Neural cell (in vitro differentiated cells): Measurements from ENCODE around the gene SMCO2. TPM values are rescaled to one million over a fixed set of nuclear protein-coding genes. Genes with fewer than 3 reads are reported as not detected.

Experiments
- H2AFZ ChIP-seq: fragments of 200-600, 300-800 bp; sonication (generic), shearing (Covaris generic); 2 replicates; pipeline ENCODE4 v1.6.0; 2014; ENCODE audit warnings: low read depth, mild to moderate bottlenecking, antibody characterized with exemption, low read length, moderate library complexity
- H3F3A ChIP-seq: fragments of 200-600 bp; shearing (Covaris generic); 2 replicates; pipeline ENCODE4 v1.6.1; 2016; ENCODE audit warnings: mild to moderate bottlenecking, moderate library complexity, mixed read lengths, antibody characterized with exemption, low read length; ENCODE audit not compliant: insufficient read depth, poor library complexity, severe bottlenecking
- H3K27ac ChIP-seq: fragments of 200-600, 300-800 bp; sonication (generic), shearing (Covaris generic); 2 replicates; pipeline ENCODE4 v1.5.1; 2014; ENCODE audit warnings: mild to moderate bottlenecking, low read length, moderate library complexity
- H3K27me3 ChIP-seq: fragments of 300-800, 200-600 bp; sonication (generic), shearing (Covaris generic); 2 replicates; pipeline ENCODE4 v1.6.0; 2014; ENCODE audit warnings: mild to moderate bottlenecking, low read depth, low read length, moderate library complexity; ENCODE audit not compliant: insufficient read depth
- H3K36me3 ChIP-seq: fragments of 300-800, 200-600 bp; sonication (generic), shearing (Covaris generic); 2 replicates; pipeline ENCODE4 v1.5.1; 2014; ENCODE audit warnings: mild to moderate bottlenecking, antibody characterized with exemption, low read length, moderate library complexity; ENCODE audit not compliant: insufficient read depth
- H3K4me2 ChIP-seq: fragments of 300-800, 200-600 bp; sonication (generic), shearing (Covaris generic); 2 replicates; pipeline ENCODE4 v1.6.0; 2014; ENCODE audit warnings: mild to moderate bottlenecking, low read length
- H3K4me3 ChIP-seq: fragments of 300-800, 200-600 bp; sonication (generic), shearing (Covaris generic); 2 replicates; pipeline ENCODE4 v1.5.1; 2014; ENCODE audit warnings: mild to moderate bottlenecking, low read length, moderate library complexity
- H3K79me2 ChIP-seq: fragments of 200-600 bp; shearing (Covaris generic); replicated peaks from 2 replicates; pipeline ENCODE4 v1.6.0; 2014; ENCODE audit warnings: mild to moderate bottlenecking, low read length, moderate library complexity; ENCODE audit not compliant: insufficient read depth
- H3K9ac ChIP-seq: fragments of 300-800, 200-600 bp; sonication (generic), shearing (Covaris generic); 2 replicates; pipeline ENCODE4 v1.6.1; 2016; ENCODE audit warnings: mild to moderate bottlenecking, low read length, mixed read lengths
- H3K9me2 ChIP-seq: fragments of 200-600 bp; shearing (Covaris generic); 2 replicates; pipeline ENCODE4 v1.6.1; 2016; ENCODE audit warnings: mild to moderate bottlenecking, low read length, mixed read lengths; ENCODE audit not compliant: insufficient read depth
- H3K9me3 ChIP-seq: fragments of 200-600, 300-800 bp; sonication (generic), shearing (Covaris generic); 2 replicates; pipeline ENCODE4 v1.6.1; 2016; ENCODE audit warnings: mild to moderate bottlenecking, mixed run types, low read length, moderate library complexity, mixed read lengths
- H4K20me1 ChIP-seq: fragments of 200-600 bp; shearing (Covaris generic); 2 replicates; pipeline ENCODE4 v1.6.1; 2016; ENCODE audit warnings: mild to moderate bottlenecking, mixed run types; ENCODE audit not compliant: insufficient read depth
- EP300 ChIP-seq: fragments of 450-650 bp; conservative IDR thresholded peaks from 2 replicates; pipeline ENCODE4 v1.6.1; 2014; ENCODE audit warnings: antibody characterized with exemption, mild to moderate bottlenecking, moderate library complexity; ENCODE audit not compliant: poor library complexity, severe bottlenecking
- EZH2 ChIP-seq: fragments of 200-600, 300-800 bp; shearing (Covaris generic), sonication (generic); IDR thresholded peaks from 2 replicates; pipeline ENCODE4 v1.6.1; 2014; ENCODE audit warnings: antibody characterized with exemption, low read length, borderline replicate concordance, mild to moderate bottlenecking; ENCODE audit not compliant: insufficient read depth, poor library complexity, severe bottlenecking
- MXI1 ChIP-seq: fragments of 450-650 bp; conservative IDR thresholded peaks from 2 replicates; pipeline ENCODE4 v1.6.1; 2014; ENCODE audit warnings: antibody characterized with exemption, mild to moderate bottlenecking; ENCODE audit not compliant: poor library complexity, severe bottlenecking
- POLR2AphosphoS5 ChIP-seq: IDR thresholded peaks from 2 replicates; pipeline ENCODE4 v1.6.1; 2012
- RAD21 ChIP-seq: fragments of 450-650 bp; conservative IDR thresholded peaks from 2 replicates; pipeline ENCODE4 v1.6.1; 2014; ENCODE audit warnings: antibody characterized with exemption, mild to moderate bottlenecking, moderate library complexity
- SMC3 ChIP-seq: fragments of 450-650 bp; conservative IDR thresholded peaks from 2 replicates; pipeline ENCODE4 v1.6.1; 2014; ENCODE audit warnings: antibody characterized with exemption, mild to moderate bottlenecking, moderate library complexity; ENCODE audit not compliant: poor library complexity
- TAF1 ChIP-seq: IDR thresholded peaks from 2 replicates; pipeline ENCODE4 v1.6.1; 2012; ENCODE audit warnings: low read depth
- polyA plus RNA-seq: library from polyadenylated mRNA; depleted of rRNA; stranded (reverse); fragments of >200 nt; gene quantifications from 2 replicates; pipeline ENCODE4 v1.2.3, GENCODE V29; 2014
- TF ChIP-seq, protein P1 (sequence below): IDR thresholded peaks from 2 replicates; pipeline ENCODE4 v1.6.1; 2012; ENCODE audit warnings: borderline replicate concordance
- TF ChIP-seq, protein P2 (sequence below): fragments of 450-650 bp; IDR thresholded peaks from 2 replicates; pipeline ENCODE4 v1.5.1; 2014; ENCODE audit warnings: antibody characterized with exemption, mild to moderate bottlenecking, moderate library complexity; ENCODE audit not compliant: poor library complexity, severe bottlenecking

Gene SMCO2
- polyA plus RNA-seq, 1 donor from 2014 or later: not detected

DNA sequence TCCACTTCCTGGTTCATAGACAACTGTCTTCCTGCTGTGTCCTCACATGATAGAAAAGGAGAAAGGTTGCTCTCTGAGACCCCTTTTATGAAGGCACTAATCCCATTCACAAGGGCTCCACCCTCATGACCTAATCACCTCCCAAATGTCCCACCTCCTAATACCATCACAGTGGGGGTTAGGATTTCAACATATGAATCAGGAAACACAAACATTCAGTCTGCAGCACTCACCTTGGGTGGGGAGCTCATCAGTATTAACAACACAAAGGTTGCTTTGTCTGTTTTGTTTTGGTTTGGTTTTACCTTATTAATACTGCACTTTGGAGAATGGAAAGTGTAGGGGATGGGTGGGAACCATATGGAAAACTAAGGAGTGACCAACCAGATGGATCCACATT, 10.5 kb upstream of the SMCO2 start:
- Histone ChIP-seq H4K20me1 (no peaks in the 10 kb centered on the region), H3K36me3 (no peaks in the 10 kb centered on the region), H3K27ac (no peak overlapping the region), H3F3A (no peaks in the 10 kb centered on the region), H3K79me2 (no peaks in the 10 kb centered on the region), H3K4me3 (no peak overlapping the region), H3K9me2 (no peaks in the 10 kb centered on the region), H2AFZ (no peak overlapping the region), H3K9me3 (no peaks in the 10 kb centered on the region), H3K27me3 (no peaks in the 10 kb centered on the region), H3K4me2 (no peak overlapping the region), H3K9ac (no peak overlapping the region)
- TF ChIP-seq MXI1: no peak
- TF ChIP-seq POLR2AphosphoS5: no peak
- TF ChIP-seq EZH2: no peak
- TF ChIP-seq, protein P1, sequence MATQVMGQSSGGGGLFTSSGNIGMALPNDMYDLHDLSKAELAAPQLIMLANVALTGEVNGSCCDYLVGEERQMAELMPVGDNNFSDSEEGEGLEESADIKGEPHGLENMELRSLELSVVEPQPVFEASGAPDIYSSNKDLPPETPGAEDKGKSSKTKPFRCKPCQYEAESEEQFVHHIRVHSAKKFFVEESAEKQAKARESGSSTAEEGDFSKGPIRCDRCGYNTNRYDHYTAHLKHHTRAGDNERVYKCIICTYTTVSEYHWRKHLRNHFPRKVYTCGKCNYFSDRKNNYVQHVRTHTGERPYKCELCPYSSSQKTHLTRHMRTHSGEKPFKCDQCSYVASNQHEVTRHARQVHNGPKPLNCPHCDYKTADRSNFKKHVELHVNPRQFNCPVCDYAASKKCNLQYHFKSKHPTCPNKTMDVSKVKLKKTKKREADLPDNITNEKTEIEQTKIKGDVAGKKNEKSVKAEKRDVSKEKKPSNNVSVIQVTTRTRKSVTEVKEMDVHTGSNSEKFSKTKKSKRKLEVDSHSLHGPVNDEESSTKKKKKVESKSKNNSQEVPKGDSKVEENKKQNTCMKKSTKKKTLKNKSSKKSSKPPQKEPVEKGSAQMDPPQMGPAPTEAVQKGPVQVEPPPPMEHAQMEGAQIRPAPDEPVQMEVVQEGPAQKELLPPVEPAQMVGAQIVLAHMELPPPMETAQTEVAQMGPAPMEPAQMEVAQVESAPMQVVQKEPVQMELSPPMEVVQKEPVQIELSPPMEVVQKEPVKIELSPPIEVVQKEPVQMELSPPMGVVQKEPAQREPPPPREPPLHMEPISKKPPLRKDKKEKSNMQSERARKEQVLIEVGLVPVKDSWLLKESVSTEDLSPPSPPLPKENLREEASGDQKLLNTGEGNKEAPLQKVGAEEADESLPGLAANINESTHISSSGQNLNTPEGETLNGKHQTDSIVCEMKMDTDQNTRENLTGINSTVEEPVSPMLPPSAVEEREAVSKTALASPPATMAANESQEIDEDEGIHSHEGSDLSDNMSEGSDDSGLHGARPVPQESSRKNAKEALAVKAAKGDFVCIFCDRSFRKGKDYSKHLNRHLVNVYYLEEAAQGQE: no peak
- TF ChIP-seq EP300: no peak
- no peak for TF ChIP-seq SMC3
- TF ChIP-seq, protein P2, sequence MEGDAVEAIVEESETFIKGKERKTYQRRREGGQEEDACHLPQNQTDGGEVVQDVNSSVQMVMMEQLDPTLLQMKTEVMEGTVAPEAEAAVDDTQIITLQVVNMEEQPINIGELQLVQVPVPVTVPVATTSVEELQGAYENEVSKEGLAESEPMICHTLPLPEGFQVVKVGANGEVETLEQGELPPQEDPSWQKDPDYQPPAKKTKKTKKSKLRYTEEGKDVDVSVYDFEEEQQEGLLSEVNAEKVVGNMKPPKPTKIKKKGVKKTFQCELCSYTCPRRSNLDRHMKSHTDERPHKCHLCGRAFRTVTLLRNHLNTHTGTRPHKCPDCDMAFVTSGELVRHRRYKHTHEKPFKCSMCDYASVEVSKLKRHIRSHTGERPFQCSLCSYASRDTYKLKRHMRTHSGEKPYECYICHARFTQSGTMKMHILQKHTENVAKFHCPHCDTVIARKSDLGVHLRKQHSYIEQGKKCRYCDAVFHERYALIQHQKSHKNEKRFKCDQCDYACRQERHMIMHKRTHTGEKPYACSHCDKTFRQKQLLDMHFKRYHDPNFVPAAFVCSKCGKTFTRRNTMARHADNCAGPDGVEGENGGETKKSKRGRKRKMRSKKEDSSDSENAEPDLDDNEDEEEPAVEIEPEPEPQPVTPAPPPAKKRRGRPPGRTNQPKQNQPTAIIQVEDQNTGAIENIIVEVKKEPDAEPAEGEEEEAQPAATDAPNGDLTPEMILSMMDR: no peak
- TF ChIP-seq RAD21: no peak
- no peak for TF ChIP-seq TAF1

DNA sequence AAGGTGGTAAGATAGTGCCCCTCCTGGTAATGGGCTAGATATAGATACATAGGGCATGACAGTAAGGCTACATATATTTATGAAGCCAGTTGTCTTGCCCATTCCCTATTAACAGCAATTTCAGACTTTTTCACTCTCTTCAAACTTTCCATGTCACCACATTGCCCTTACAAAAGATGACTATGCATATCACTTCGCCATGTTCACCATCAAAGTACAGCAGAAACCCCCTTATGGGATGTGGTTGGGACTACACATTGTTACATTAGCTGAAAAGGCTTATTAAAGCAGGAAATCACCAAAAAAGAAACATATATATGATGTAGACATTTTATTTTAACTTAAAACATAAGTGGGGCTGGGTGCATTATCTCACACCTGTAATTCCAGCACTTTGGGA, 9.8 kb upstream of the SMCO2 start:
- Histone ChIP-seq H3K79me2 (no peaks in the 10 kb centered on the region), H3F3A (no peaks in the 10 kb centered on the region), H3K9me3 (no peaks in the 10 kb centered on the region), H3K36me3 (no peaks in the 10 kb centered on the region), H4K20me1 (no peaks in the 10 kb centered on the region), H3K4me2 (no peak overlapping the region), H3K4me3 (no peak overlapping the region), H3K27ac (no peak overlapping the region), H3K27me3 (no peaks in the 10 kb centered on the region), H3K9ac (no peak overlapping the region), H2AFZ (no peak overlapping the region), H3K9me2 (no peaks in the 10 kb centered on the region)
- TF ChIP-seq SMC3 (no peak), RAD21 (no peak), TAF1 (no peak), EZH2 (no peak), POLR2AphosphoS5 (no peak), EP300 (no peak), MXI1 (no peak)
- TF ChIP-seq, protein P1: no peak
- TF ChIP-seq, protein P2: no peak
